ENCODE results near the gene CSGALNACT2.

The CSGALNACT2 gene

DNA sequence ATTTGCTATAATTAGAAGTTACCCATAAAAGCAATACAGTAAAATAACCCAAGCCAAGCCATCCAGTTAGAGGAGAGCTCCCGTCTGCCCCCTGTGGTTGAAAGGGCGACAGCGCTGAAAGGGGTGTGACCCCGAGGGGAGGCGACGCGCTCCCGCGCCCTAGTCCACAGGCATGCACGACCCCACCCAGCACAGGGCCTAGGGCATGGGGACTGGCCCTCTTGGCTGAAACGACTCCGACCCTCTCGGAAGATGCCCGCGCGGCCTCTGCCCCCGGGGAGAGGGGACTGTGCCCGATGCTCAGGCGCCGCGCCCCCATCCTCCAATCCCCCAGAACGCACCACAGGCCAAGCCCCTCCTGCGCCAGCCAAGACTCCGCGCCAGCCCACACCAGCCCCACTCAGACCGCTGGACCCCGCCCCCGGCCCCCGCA lies 64.0 kb downstream of the CSGALNACT2 start:
- TF ChIP-seq, protein P1, sequence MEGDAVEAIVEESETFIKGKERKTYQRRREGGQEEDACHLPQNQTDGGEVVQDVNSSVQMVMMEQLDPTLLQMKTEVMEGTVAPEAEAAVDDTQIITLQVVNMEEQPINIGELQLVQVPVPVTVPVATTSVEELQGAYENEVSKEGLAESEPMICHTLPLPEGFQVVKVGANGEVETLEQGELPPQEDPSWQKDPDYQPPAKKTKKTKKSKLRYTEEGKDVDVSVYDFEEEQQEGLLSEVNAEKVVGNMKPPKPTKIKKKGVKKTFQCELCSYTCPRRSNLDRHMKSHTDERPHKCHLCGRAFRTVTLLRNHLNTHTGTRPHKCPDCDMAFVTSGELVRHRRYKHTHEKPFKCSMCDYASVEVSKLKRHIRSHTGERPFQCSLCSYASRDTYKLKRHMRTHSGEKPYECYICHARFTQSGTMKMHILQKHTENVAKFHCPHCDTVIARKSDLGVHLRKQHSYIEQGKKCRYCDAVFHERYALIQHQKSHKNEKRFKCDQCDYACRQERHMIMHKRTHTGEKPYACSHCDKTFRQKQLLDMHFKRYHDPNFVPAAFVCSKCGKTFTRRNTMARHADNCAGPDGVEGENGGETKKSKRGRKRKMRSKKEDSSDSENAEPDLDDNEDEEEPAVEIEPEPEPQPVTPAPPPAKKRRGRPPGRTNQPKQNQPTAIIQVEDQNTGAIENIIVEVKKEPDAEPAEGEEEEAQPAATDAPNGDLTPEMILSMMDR (conservative IDR thresholded peaks at IDR 0.05): no peak
- no peak overlapping the region for H3K27ac ChIP-seq

DNA sequence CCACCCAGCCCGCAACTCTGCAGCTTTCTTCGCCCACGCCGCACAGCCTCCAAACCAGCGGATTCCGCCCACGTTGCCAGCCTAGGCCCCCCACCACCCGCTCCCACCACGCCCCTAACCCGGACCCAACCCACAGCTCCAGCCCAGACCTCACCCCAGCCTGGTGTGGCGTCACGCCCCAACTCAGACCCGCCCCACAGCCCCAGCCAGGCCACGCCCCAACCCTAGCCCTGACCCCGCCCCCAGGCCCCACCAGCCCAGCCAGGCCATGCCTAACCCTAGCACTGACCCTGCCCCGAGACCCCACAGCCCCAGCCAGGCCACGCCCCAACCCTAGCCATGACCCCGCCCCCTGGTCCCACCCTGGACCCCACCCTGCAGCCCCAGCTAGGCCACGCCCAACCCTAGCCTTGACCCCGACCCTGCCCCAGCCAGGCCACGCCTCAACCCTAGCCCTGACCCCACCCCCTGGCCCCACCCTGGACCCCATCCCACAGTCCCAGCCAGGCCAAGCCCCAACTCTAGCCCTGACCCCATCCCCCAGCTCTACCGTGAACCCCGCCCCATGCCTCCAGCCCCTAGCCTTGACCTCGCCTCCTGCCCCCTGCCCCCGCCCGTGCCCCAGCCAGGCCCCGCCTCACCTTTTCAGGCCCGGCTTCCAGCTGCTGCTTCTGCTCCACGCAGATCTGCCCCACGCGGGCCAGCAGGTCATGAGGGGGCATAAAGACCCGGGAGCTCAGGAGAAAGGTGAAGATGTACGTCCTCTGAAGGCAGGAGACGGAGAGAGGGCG lies 64.6 kb downstream of the CSGALNACT2 start:
- H3K27ac ChIP-seq: no peak overlapping the region
- TF ChIP-seq, protein P1 (conservative IDR thresholded peaks at IDR 0.05): no peak

DNA sequence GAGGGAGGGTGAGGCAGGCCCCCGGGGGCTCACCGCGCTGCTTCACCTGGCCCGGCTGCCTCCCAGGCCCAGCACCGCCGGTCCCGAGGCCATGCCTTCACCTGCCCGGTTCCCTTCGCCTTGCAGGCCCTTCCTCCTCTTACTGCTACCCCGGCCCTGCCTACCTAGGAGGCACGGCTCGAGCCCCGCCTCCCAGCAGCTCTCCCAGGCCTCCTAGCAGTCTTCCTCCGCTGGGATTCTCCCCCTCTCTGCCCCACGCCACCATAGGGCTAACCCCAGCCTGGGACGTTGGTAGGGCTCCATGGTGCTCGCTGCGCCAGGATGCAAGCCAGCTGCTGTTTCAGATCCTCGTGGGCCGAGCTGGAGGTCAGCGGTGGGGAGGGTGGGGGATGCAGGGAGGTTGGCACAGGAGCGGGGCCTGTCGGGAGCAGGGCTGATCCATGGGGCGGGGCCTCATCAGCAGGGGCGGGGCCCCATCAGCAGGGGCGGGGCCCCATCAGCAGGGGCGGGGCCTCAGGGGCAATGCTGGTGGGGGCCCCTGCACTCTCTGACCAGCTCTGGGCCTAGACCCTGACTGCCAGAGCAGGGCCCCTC lies 65.3 kb downstream of the CSGALNACT2 start:
- TF ChIP-seq, protein P1 (conservative IDR thresholded peaks at IDR 0.05): no peak
- H3K27ac ChIP-seq: no peak overlapping the region

DNA sequence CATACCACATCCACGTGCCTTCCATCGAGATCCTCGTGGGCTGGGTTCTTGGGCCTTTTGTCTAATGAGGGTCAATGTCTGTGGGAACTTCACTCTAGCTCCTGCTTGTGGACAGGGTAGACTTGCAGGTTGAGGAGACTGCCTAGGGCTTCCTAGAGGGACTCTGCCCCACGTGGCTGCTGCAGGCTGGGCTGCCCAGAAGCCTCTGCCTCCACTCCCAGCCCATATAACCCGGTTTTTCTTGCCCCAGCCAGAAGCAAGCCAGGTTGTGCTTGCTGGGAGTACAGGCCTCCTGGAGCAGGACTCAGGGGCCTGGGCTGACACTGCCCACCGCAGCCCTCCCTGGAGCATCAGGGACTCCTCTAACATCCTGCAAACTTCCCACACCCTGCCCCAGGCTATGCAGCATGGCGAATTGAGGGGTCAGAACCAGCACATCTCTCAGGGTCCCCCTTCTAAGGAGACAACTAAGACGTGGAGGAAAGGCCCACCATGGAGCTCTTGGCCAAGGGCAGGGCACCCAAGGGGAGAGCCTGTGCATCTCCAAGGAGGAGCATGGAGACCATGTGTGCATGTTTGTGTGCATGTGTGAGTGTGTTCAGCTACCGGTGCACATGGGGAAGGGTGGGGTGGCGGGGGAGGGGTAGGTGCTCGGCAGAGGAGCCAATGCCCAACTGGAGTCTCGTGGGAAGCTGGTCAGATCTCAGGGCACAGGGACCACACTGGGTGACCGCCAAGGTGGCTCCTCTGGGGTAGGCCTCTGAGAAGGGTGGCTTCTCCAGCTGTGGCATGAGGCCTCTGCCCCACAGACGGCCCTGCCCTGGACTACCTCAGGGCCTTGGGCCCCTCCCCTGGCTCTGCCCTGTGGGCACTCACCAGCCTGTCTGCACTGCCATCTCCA lies 66.0 kb downstream of the CSGALNACT2 start:
- H3K27ac ChIP-seq: no peak overlapping the region
- TF ChIP-seq, protein P1 (conservative IDR thresholded peaks at IDR 0.05): no peak

DNA sequence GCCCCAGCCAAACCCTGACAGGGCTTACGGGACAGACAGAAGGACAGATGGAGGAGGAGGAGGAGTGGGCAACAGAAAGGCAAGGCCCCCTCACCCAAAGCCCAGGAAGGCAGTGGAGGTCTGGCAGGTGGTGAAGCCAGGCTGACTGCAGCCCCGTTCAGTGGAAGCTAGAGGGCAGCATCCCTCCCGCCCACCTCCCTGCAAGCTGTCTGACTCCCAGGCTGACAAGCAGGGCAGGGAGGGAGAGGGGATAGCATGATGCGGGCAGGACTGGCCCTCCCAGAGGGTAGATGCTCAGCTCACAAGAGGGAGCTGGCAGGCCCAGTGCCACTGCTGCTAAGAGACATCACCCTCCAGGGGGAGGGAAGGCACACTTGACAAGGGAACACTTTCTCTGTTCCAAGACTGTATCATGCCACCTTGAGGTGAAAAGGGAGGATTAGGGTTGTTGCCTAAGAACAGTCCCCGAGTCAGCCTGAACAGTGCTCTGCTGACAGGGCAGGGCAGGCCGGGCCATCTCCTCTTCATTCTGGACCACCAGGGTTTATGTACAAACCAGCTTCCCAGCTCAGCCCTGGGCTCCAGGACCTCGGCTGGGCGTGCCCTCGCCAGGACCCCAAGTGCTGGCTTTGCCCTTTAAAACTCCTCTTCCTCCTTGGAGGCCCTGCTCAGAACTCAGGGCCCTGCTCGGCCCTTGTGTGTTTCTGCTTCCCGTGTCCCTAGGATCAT lies 66.9 kb downstream of the CSGALNACT2 start:
- TF ChIP-seq, protein P1 (conservative IDR thresholded peaks at IDR 0.05): peak; percentile 91
- no peak overlapping the region for H3K27ac ChIP-seq

DNA sequence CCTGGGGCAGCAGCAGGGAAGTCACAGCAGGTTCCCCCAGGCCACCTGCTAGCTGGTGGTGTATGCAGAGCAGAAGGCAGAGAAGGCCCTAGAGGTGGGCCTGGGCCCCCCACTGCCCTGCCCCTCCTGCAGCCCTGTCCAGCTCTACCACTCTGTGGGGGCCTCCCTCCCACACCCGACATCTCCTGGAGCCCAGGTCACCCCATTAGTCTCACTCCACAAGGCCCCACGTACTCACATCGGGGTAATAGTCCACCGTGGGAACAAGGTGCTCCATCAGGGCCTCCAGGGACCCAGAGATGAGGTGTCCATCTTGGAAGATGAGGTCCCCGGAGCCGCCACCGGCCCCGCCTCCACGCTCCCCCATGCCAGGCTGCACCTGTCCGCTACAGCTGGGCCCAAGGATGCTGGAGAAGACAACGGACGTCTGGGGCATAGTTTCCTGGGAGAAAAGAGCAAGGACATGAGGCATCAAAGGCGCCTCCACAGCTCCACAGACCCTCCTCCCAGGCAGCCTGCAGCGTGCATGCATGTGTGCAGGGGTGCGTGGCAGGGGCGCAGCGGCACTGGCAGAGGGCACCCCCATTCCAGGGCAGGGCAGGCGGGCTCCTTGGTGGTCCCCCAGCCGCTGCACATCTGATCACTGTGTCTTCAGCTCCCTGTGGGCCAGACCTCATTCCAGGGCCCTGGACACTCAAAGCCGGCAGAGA lies 67.6 kb downstream of the CSGALNACT2 start:
- TF ChIP-seq, protein P1 (conservative IDR thresholded peaks at IDR 0.05): no peak
- H3K27ac ChIP-seq: no peak overlapping the region

Data from VCaP (cell line).